NCI-H524 treated with DMSO at 0.1 percent for 48 hours (cell line): Measurements from ENCODE around the gene PAK3.

Source experiments
- DNase-seq: peaks from one replicate; lab custom pipeline; 2025; lab: John Stamatoyannopoulos, UW

The PAK3 gene

DNA sequence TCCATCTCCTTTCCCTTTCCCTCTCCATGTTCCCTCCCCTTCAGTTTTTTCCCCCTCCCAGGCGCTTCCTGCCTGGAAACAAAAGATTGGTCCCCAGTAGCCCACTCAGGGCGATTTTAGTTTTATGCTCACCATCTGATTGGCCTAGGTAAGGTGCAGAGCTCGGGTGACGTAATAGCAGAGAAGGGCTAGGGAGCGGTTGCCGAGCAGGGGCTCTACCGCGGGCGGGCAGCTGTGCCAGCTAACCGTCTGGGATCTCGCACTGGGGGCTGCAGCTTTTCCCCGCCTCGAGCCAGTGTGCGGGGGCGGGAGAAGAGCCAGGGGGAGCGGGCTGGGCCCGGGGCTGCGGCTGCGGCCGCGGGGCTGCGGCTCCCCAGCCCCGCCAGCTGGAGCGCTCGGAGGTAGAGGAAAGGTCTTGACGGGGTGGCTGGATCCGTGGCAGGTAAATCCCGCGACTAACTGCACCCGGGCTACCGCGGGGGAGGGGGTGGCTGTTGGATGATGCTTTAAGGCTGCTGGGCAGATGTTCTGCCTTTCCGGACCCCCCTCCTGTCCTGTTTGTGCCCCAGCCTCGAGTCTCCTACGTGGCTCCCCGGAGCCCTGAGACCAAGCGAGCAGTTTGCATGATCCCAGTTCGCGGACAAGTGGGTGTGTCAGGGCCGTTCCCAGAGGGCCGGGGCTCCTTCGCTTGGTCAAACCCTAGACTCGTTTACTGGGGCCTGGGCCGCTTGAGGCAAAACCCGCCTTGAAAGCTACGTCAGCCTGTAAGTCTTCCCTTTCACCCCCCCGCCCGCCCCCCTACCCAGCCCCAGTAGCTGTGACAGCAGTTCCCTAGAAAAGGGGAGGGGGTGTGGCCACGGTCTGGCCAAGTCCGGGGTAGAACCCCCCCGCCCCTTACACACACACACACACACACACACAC, at the start of gene PAK3:
Gene PAK3 (plus strand): TSS at position 218 of the 922 bp plus-strand sequence. CDS start 26,913 bp downstream, outside the sequence.
- DNase-seq: peak; percentile 79

DNA sequence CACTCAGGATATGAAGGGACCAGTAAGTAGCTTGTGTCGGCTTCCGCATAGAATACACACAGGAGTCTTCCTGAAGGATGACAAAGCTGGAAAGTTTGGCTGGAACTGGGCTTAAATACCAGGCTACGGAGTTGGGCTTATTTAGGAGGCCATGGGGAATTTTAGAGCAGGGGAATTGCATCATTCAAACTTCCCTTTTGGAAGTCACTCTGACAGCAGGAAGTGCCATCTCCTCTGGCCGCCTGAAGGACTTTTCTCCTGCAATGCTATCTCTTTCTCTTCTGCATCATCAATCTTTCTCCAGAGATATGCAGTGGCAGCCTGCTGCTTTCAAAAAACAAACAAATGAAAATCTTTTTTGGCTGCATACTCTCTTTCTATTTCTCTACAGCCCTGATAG, 48.4 kb upstream of the PAK3 start:
- DNase-seq: no peak

DNA sequence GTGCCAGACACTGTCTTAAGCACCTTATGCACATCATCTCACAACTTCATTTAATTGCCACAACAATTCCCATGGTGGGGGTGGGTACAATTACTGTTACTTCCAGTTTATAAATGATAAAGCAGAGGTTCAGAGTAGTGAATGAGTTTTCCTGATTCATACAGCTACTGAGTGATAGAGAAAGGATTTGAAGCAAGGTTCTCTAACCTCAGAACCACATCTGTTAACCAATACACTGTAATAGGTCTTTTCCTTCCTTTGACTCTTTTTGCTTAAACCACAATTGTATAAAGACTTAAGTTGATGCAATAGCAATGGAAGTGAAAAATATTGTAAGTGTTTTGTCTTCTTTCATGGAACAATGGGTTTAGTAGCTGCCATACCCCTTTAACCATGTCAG, 43.5 kb upstream of the PAK3 start:
- no peak for DNase-seq

DNA sequence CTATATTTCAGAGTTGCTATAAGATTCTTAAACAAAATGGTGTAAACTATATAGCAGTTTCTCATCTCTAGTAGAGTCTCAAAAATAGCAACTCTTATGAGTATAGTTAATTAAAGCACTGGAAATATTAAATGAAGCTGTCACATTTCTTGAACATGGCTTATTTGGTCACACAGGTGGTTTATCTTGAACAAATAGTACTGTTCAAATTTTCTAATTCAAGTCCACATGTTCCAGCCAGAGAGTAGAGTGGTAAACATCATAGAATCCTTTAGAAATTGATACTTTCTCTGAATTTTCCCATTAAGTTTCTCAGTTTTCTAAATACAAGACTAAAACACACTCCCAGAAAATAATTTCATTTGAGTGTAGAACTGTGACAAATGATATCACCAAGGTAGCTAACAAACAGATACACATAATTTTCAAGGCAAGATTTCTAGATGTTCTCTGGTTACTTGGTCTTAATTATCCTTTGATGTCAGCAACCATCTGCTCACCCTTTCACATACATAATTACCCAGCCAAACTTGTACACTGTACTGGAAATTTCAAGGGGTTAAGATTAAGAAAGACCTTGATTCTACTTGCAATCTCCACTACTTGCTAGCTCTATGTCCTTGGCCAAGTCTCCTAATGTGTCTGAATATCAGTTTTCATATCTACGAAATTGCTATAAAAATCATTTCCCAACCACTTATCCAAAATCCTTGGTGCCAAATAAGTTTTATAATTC, 24.3 kb upstream of the PAK3 start:
- DNase-seq: peak; percentile 78

DNA sequence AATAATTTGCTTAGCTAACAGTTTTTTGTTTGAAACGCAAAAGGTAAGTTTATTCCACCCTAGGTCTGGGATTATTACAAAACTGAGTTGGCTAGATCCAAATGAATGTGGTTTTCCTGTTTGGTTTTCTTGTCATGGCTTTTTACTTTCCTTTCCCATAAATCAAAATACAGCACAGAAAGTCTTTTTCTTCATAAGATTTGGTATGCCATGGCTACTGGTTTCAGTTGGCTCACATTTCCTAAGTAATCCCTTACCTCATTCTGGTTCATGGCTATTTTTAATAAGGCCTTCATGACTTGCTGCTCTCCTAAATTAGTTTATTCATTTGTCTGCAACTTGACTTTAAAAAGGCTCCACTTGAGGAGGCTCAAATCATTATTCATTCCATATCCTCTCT, 12.9 kb upstream of the PAK3 start:
- no peak for DNase-seq

DNA sequence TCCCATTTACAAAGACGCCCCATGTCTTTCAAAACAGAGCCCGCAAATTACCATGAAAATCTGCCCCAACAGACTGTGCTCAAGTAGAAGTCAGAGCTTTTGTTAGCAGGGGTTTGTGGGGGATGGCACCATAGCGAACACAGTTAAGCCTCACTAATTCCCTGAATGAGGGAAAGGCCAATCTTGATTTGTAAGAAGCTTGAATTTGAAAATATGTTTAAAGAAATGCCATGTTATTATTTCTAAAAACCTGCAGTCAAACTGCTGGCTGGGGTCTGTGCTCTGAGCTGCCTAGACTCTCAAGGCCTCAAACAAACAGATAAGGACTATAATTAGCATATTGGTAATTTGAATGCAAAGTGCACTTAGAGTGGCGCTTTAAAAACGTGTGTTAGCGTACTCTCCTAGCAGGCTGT, 9.4 kb upstream of the PAK3 start:
- DNase-seq: no peak

DNA sequence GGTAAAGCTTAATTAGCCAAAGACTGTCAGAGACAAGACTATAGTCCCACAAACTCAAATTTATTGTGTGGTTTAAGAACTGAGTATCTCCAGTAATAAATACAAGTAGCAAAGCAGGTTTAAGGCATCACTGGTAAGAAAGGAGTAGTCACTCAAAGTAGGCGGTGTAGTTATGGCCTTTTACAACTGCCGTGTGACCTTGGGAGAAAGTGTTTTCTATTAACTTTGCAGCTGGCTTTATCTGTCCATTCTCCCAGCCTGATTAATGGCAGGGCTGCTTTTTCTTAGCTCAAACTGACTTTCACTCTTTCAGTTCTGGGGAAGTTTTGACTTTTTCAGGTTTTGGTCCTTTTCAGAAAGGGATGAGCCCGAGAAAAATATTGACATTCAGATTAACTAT, 7.4 kb upstream of the PAK3 start:
- DNase-seq: no peak

DNA sequence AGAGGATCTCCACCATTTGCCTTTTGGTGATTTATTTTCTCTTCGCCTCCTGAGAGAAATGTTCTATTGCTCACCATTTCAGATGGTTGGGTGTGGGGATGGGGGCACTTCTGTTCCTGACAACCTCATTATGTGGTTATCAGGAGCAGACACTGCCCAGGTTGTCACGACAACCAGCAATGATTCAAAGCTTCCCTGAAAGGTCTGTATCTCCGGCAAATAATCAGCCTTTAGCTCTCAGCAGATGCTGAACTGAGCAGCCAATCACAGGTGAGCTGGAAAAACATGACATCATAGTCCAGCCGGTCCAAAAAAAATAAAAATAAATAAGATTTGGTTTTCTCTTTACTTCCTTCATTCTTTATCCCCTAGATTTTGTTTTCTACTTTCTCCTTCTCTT, 5.5 kb upstream of the PAK3 start:
- DNase-seq: no peak

DNA sequence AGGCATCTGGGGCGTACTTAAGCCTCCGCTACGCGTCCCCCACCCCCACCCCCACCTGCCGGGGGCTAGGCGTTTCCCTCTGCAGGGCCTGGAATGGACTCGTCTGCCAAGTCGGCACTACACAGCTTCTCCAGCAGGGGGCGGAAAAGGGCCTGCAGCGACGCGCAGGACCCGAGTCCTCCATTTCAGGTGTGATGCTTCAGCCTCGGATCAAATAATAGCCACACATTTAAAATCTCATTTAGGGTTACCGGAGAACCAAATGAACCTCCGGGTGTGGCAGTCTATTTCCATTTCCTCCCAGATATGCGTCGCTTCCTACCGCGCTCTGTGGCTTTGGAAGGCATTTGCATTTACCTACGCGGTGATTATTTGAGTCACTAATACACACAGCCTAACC, 2.9 kb downstream of the PAK3 start:
- DNase-seq: no peak

DNA sequence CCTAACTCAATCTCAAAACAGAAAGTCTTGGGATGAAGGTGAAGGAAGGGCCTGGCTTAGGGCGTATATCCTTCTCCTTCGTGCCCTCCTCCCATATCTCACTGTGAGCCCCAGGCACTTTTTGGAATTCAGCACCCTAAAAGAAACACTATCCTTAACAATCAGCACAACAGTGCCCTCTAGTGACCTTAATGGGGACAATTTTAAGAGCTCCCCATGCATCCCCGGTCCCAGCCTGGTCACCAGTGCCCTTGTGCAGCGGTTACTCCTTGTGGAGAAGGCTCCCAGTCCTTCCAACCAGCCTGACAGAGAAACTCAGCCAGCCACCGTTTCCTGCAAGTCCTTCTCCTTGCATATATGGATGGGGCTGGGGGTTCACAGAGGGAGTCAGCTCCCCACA, 4.2 kb downstream of the PAK3 start:
- DNase-seq: no peak

DNA sequence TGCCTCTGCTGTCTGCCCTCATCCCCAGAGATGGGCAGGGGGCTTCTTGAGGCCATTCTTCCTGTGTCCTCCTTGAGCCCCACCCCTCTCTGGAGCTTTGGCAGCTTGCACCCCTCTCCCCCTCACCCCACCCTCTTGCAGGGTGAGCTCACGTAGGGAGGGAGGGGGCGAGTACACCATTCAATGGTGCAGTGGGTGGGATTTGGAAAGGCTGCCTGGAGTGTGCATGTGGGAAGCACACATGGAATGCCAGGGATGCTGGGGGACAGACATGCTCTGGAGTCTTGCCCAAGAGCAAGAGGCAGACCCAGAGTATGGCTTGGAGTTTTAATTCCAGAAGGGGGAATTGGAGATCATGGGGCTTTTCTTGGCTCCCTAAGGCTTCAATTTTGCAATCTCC, 5.6 kb downstream of the PAK3 start:
- DNase-seq: no peak

DNA sequence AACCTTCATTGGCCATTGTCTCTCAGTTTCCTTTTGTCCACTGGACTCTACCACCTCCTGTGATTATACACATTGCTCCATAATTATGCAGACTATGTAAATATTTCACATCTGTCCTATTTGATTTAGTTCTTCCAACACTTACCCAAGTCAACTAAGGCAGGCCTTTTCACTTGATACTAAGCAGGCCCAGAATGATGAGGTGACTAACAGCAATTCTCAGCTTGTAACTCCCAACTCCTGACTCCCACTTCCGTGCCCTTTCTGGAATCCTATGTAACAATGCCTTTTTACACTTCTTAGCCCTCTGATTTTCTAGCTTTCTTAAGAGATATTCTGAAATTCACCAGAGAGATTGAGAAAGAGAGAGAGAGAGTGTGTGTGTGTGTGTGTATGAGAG, 6.6 kb downstream of the PAK3 start:
- DNase-seq: no peak

DNA sequence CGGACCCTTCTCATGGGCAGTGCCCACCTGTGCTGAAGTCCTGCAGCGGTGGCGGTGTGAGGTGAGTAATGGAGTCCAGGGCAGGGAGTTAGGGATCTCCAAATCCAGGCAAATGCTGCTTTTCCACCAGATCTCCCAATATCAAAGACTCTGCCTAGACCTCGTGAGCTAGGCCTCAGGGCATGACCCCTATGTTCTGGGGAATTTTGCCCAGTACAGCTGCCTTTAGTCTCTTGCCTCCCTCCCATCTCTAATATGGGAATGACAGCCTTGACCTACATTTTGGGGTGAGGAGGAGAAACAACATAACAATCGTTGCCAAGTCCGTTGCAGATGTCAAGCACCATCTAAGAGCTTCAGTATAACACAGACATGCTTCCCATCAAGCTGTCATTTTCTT, 7.3 kb downstream of the PAK3 start:
- no peak for DNase-seq

DNA sequence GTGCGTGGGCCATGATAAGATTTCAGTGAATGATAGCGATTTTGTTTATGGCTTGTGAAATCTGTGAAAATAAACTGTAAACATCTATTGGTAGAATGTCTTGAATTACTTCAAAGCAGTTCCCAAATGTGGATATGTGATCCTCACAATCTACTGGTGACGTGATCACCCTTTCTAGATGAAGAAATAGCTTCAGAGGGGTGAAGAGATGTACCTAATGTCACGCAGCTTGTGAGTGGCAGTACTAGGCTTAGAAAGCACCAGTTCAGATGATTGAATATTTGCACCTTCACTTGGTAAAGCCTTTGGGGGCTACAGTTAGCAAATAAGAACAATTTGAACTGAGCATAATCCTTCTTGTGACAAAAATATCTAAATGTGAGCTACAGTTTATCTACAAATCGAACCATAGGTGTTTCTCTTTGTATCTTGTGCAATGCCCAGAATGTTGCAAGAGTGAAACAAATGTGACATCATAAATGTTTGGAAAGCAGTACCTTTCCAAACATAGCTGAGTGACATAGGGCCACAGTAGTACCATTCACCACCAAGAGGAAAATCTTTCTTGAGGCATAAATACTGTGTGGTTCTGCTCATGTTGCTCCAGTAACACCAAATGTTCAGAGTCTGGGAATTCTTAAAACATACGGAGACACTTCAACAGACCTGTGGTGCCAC, 14.2 kb downstream of the PAK3 start:
- no peak for DNase-seq

DNA sequence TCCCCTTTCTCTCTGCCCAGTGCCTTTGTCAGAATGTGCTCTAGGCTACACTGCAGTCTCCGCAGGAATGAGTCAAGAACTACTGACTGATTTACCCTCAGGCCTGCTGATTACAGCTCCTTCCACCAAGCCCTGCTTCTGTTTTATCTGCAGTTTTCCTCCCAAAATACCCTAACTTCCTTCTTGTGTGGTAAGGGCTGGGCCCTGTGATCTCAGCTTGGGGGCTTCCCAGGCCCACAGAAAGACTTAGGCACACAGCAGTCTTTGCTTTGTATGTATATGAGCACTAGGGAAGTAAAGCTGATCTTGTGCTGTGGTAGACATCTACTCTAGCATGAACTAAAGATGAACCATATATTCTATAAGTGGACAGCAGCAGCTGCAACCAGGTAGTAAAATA, 18.8 kb downstream of the PAK3 start:
- DNase-seq: no peak

DNA sequence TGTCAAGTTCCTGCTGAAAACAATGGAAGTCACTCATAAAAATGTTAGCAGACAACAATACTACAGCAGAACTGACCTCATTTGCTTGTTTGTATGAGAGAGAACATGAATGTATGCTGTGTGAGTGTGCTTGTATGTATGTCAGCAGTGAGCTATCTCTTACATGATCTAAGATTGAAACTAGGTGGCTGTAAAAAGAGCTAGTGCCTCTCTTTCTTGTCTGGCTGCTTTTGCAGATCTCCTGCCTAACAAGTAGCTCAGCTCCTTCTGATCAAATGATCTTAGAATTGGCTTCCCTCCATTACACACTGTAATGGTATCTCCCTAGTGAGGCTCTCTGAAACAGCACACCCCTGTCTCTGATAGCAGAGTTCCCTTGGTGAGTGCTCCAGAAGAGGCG, 20.7 kb downstream of the PAK3 start:
- no peak for DNase-seq

DNA sequence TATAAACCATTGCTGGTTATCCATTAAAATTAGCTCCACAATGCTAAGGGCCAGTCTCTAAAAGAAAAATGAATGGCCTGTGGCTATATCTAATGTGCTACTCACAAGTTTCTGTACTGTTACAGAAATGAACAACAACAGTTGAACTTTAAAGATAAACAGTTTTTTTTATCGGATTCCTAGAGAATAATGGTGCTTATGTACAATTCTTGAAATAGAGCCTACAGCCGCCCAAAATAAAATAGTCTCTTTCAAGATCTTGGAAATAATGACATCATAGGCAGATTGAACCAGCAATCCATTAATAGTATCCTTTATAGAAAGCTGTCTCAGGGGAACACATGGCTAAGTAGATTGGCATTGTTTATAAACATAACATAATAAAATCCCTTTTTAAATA, 23.4 kb downstream of the PAK3 start:
- no peak for DNase-seq

DNA sequence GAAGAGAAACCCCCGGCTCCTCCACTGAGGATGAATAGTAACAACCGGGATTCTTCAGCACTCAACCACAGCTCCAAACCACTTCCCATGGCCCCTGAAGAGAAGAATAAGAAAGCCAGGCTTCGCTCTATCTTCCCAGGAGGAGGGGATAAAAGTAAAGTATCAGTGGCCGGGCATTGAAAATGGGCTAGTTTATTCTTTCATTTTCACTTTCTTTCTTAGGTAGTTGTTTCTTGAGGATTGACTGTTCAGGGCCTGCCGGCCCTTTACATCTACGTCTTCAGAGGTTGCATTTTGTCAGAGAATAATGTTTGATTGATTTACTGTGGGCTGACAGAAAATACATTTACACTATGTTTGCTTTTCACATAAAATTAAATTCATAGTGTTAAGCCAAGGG, 27.1 kb downstream of the PAK3 start:
- DNase-seq: no peak

DNA sequence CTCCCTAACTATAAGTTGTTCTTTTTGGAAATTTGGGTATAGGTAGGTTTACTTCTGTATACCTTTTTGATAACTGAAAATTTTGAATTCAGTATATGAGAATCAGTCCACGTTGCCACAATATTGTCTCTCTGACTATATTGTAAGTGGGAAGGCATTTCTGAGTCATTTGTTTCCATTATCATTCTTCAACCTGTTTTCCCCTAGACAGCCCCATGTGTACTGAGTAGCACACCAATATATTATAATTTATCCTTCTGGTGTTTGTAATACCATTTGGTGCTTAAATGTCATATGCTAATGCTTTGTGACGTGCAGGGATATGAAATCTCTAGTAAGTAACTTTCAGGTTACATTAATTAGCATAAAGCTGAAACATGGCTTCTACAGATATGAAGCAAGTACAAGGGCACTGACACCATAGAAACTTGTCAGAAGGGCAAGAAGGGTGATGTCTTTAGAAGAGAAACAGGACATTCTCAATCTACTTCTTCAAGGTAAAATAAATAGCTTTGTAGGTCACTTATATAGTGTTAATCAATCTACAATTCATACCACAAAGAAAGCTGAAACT, 27.7 kb downstream of the PAK3 start:
- DNase-seq: no peak

DNA sequence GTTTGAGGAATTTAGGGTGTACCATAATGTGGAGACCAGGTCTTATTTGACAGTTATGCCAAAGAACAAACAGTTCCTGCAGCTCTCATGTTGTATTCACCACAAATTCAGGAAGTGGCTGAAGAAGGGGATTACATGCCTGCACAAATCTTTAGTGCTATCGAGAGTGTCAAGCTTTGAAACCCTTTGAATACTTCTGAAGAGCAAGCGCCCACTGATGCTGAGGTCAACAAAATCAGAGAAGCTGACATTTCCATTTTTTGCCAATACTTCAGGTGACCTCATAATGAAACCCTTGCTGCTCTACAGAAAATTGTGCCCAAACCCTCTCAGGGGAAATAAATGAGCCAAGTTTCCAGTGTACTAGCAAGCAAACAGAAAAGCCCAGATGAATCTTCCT, 28.4 kb downstream of the PAK3 start:
- no peak for DNase-seq

DNA sequence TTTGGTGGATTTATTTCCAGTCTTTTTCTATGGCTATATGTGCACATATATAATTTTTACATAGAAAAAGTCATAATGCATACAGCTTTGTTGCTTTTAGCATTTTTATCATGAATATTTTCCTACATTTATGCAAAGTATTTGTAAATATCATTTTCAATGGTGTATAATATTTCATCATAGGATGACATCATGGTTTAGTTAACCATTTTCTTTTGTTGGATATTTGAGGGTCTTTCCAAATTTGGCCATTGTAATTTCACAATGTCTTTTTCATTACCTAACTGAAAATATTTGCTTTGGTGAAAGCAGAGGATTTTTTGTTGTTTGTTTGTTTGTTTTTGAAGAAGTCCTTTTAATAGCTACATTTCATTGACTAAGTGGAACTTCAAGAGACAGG, 31.0 kb downstream of the PAK3 start:
- DNase-seq: no peak

DNA sequence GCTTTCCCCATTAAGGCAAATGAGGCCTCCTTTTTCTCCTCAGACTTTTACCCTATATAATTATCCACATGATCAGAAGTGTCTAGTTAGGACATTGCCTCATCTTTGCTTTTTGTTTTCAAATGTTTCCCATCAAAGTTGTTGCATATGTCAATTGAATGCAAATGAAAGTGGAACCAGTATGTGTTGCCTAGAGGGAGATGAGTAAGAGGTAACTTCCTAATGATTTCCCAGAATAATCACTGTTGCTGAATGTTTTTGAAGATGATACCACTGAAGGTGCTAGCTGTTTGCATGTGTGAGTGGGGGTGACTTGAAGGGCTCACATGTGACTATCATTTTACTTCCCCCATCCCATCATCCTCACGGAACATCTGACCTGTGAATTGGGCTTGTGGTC, 33.9 kb downstream of the PAK3 start:
- DNase-seq: no peak

DNA sequence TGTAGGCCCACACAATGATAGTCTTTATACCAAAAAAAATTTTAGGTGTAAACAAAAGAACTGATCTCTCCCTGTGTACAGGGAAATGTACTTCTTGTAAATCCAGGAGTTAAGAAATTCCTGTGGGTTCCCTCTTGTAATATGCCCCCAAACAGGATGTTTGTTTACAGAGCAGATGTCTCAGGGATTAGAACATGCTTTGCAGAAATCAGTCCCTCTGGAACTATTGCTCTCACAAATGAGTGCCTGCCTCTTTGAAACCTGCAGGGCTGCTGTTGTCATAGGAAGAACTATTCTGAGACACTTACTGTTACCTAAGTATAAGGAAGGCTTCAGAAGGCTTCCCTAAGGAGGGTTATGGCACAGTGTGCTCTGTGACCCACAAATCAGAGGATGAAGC, 35.6 kb downstream of the PAK3 start:
- no peak for DNase-seq
